DND-41 (cell line): ENCODE data around the gene SVBP.

Experiments
- ATAC-seq: fragments of 200-7000 bp; cut with Tn5 transposase; 3 replicates; pipeline ENCODE4 v1.9.1; 2021; ENCODE audit warnings: low read depth; ENCODE audit not compliant: insufficient read depth
- DNase-seq: peaks from one replicate; pipeline ENCODE4 v3.0.0-alpha.2; 2020
- H2AFZ ChIP-seq: 2 replicates; pipeline ENCODE4 v1.6.0; 2012; ENCODE audit warnings: low read depth, low read length
- H3K27ac ChIP-seq: 2 replicates; pipeline ENCODE4 v1.5.1; 2012; ENCODE audit warnings: low read length, inconsistent platforms
- H3K27me3 ChIP-seq: fragments of 200-600 bp; sonication (generic); 2 replicates; pipeline ENCODE4 v1.6.0; 2012; ENCODE audit warnings: low read length, mild to moderate bottlenecking, inconsistent platforms; ENCODE audit not compliant: insufficient read depth, poor library complexity
- H3K36me3 ChIP-seq: 2 replicates; pipeline ENCODE4 v1.5.1; 2012; ENCODE audit warnings: low read length, inconsistent platforms; ENCODE audit not compliant: insufficient read depth
- H3K4me1 ChIP-seq: 2 replicates; pipeline ENCODE4 v1.5.1; 2012; ENCODE audit warnings: mild to moderate bottlenecking, low read length; ENCODE audit not compliant: insufficient read depth
- H3K4me2 ChIP-seq: 2 replicates; pipeline ENCODE4 v1.6.0; 2012; ENCODE audit warnings: mild to moderate bottlenecking, moderate library complexity, low read length, inconsistent platforms; ENCODE audit not compliant: insufficient read depth
- H3K4me3 ChIP-seq, 2 experiments: fragments of 200-600 bp in 1 of 2; shearing (Covaris generic) in 1 of 2; 2 replicates each; pipeline ENCODE4 v1.5.1; 2012 to 2016; ENCODE audit warnings: inconsistent platforms in 2 of 2, low read length in 2 of 2, mild to moderate bottlenecking in 2 of 2, low read depth in 1 of 2, moderate library complexity in 1 of 2
- H3K79me2 ChIP-seq: 2 replicates; pipeline ENCODE4 v1.6.0; 2012; ENCODE audit warnings: low read length, inconsistent platforms; ENCODE audit not compliant: insufficient read depth
- H3K9ac ChIP-seq: 2 replicates; pipeline ENCODE4 v1.6.0; 2012; ENCODE audit warnings: low read depth, mild to moderate bottlenecking, inconsistent platforms, low read length, moderate library complexity
- H3K9me3 ChIP-seq: 2 replicates; pipeline ENCODE4 v1.5.1; 2012; ENCODE audit warnings: low read length, moderate library complexity, mild to moderate bottlenecking, inconsistent platforms; ENCODE audit not compliant: insufficient read depth, severe bottlenecking
- H4K20me1 ChIP-seq: 2 replicates; pipeline ENCODE4 v1.6.0; 2012; ENCODE audit warnings: low read length; ENCODE audit not compliant: insufficient read depth
- EZH2 ChIP-seq: IDR thresholded peaks from 3 replicates; pipeline ENCODE4 v1.6.1; 2012; ENCODE audit warnings: borderline replicate concordance, low read depth, mild to moderate bottlenecking, moderate library complexity, low read length, inconsistent platforms; ENCODE audit not compliant: severe bottlenecking
- TF ChIP-seq, protein P1 (sequence below): IDR thresholded peaks from 2 replicates; pipeline ENCODE4 v1.5.1; 2012; ENCODE audit warnings: borderline replicate concordance, low read length, moderate library complexity, mild to moderate bottlenecking; ENCODE audit not compliant: poor library complexity, severe bottlenecking; ENCODE audit errors: extremely low read depth

Gene SVBP

DNA sequence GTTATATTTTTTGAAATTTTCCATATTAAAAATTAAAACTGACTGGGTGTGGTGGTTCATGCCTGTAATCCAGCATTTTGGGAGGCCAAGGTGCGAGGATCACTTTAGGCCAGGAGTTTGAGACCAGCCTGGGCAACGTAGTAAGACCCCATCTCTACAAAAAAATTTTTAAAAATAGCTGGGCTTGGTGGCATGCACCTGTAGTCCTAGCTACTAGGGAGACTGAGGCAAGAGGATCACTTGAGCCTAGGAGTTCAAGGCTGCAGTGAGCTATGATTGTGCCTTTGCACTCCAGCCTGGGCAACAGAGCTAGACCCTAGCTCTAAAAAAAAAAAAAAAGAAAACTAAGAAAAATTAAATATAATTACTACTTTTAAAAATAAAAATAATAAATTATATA is 4.5 kb upstream of the SVBP start:
- ATAC-seq (no peak), DNase-seq (no peak)

DNA sequence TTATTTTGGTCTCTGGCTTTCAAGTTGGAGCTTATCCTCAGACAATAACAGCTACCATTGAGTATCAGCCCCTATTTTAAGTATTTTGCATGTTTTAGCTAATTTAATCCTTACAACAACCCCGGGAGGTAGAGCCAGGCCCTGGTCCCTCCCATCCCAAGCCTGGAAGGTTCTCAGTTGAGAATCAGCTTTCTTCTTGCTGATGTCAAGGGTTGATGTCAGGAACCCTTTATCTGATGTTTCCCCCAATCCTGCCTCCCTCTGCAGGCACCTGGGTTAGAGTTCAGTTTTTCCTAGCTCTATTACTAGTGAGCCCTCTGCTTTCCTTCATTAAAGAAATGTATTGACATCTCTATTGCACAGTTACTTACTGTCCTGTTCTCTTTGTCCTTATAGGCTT is 3.6 kb upstream of the SVBP start:
- TF ChIP-seq, protein P1, sequence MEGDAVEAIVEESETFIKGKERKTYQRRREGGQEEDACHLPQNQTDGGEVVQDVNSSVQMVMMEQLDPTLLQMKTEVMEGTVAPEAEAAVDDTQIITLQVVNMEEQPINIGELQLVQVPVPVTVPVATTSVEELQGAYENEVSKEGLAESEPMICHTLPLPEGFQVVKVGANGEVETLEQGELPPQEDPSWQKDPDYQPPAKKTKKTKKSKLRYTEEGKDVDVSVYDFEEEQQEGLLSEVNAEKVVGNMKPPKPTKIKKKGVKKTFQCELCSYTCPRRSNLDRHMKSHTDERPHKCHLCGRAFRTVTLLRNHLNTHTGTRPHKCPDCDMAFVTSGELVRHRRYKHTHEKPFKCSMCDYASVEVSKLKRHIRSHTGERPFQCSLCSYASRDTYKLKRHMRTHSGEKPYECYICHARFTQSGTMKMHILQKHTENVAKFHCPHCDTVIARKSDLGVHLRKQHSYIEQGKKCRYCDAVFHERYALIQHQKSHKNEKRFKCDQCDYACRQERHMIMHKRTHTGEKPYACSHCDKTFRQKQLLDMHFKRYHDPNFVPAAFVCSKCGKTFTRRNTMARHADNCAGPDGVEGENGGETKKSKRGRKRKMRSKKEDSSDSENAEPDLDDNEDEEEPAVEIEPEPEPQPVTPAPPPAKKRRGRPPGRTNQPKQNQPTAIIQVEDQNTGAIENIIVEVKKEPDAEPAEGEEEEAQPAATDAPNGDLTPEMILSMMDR: no peak
- TF ChIP-seq EZH2: no peak

More for the DNA sequence above, 4.5 kb upstream of the SVBP start:
- H3K36me3 ChIP-seq: no peaks in the 10 kb centered on the region; the same call in 1 of the 2 replicates
- H3K9me3 ChIP-seq: no peaks in the 10 kb centered on the region
- no peak overlapping the region for H3K9ac ChIP-seq
- no peak overlapping the region for H3K4me2 ChIP-seq
- TF ChIP-seq, protein P1: no peak
- H4K20me1 ChIP-seq: no peaks in the 10 kb centered on the region
- H2AFZ ChIP-seq: no peak overlapping the region
- no peaks in the 10 kb centered on the region for H3K27me3 ChIP-seq
- no peak overlapping the region for H3K27ac ChIP-seq
- 0 out of 2 replicates have a peak, but pooled peaks cover under 1% of the 10 kb centered on the region for H3K79me2 ChIP-seq
- H3K4me3 ChIP-seq: no peak overlapping the region
- peaks cover 10% of the 10 kb centered on the region for H3K4me1 ChIP-seq

DNA sequence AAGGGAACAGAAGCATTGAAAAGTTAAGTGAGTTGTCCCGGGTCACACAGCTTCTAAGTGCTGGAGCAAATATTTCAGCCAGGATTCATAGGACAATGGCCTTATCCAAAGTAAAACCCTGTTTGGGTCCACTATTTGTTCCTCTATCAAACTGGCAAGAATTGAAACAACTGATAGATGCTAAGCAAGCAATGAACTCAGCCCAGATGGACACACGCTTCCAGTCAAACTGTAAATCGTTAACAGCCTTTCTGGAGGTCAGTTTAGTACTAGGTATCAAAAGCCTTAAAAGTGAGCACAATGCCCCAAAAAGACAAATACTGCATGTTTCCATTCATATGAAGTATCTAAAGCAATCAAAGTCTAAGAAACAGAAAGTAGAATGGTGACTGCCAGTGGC is 779 bp upstream of the SVBP start:
- Histone ChIP-seq H4K20me1 (no peaks in the 10 kb centered on the region), H2AFZ (peak overlapping the region; percentile 86; the same call in 1 of the 2 replicates), H3K9ac (no peak overlapping the region; the same call in 1 of the 2 replicates), H3K79me2 (0 out of 2 replicates have a peak, but pooled peaks cover 6% of the 10 kb centered on the region), H3K4me2 (peak overlapping the region; percentile 94), H3K4me1 (peaks cover 24% of the 10 kb centered on the region), H3K27me3 (no peaks in the 10 kb centered on the region), H3K36me3 (no peaks in the 10 kb centered on the region; the same call in 1 of the 2 replicates), H3K4me3 (no peak overlapping the region; a peak in 1 of 4 replicates), H3K9me3 (no peaks in the 10 kb centered on the region), H3K27ac (no peak overlapping the region)
- no peak for ATAC-seq
- no peak for DNase-seq
- TF ChIP-seq, protein P1: no peak
- TF ChIP-seq EZH2: no peak

More for the DNA sequence above, 3.6 kb upstream of the SVBP start:
- no peak overlapping the region for H3K27ac ChIP-seq
- H3K4me3 ChIP-seq: no peak overlapping the region
- no peak overlapping the region for H2AFZ ChIP-seq
- DNase-seq (no peak), ATAC-seq (no peak)
- H3K79me2 ChIP-seq: 0 out of 2 replicates have a peak, but pooled peaks cover 6% of the 10 kb centered on the region
- no peaks in the 10 kb centered on the region for H4K20me1 ChIP-seq
- no peak overlapping the region for H3K9ac ChIP-seq
- H3K36me3 ChIP-seq: no peaks in the 10 kb centered on the region; the same call in 1 of the 2 replicates
- H3K9me3 ChIP-seq: no peaks in the 10 kb centered on the region
- peaks cover 18% of the 10 kb centered on the region for H3K4me1 ChIP-seq
- H3K4me2 ChIP-seq: no peak overlapping the region
- no peaks in the 10 kb centered on the region for H3K27me3 ChIP-seq

DNA sequence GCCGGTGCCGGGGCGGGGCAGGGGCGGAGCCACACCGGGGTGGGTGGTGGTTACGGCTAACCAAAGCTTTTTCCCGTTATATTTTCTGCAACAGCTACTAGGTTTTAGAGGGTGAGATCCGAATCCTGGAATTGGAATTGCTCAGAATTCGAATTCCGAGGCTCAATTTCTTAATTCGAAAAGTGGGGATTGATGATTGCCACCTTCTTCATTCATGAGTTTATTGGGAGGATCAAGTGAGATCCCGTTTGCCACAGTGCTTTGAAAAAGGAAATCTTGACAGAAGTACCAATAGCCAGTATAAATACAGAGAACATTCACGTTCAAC is 207 bp upstream of the SVBP start:
- peak overlapping the region; percentile 64 for H3K27ac ChIP-seq
- peak overlapping the region; percentile 84 to 94; a peak in 3 of 4 replicates for H3K4me3 ChIP-seq
- 0 out of 2 replicates have a peak, but pooled peaks cover 6% of the 10 kb centered on the region for H3K79me2 ChIP-seq
- H3K4me2 ChIP-seq: peak overlapping the region; percentile 94
- no peaks in the 10 kb centered on the region for H4K20me1 ChIP-seq
- peak overlapping the region; percentile 93 for H3K9ac ChIP-seq
- ATAC-seq (0 out of 3 replicates have a peak, but pooled peaks have one; percentile 1), DNase-seq (no peak)
- H3K9me3 ChIP-seq: no peaks in the 10 kb centered on the region
- no peak for TF ChIP-seq EZH2
- TF ChIP-seq, protein P1: no peak
- H3K27me3 ChIP-seq: no peaks in the 10 kb centered on the region
- peak overlapping the region; percentile 86 for H2AFZ ChIP-seq
- no peaks in the 10 kb centered on the region; the same call in 1 of the 2 replicates for H3K36me3 ChIP-seq
- H3K4me1 ChIP-seq: peaks cover 24% of the 10 kb centered on the region
